Measurements from ENCODE around the gene ZC3H12D. TPM values are rescaled to one million over a fixed set of nuclear protein-coding genes. Genes with fewer than 3 reads are reported as not detected.

The ZC3H12D gene
- total and polyA plus RNA-seq, 2 donors (not counting 3 experiments of a cell fraction or from before 2014, with no cell fraction given) = 0.06 TPM; not detected in 1

DNA sequence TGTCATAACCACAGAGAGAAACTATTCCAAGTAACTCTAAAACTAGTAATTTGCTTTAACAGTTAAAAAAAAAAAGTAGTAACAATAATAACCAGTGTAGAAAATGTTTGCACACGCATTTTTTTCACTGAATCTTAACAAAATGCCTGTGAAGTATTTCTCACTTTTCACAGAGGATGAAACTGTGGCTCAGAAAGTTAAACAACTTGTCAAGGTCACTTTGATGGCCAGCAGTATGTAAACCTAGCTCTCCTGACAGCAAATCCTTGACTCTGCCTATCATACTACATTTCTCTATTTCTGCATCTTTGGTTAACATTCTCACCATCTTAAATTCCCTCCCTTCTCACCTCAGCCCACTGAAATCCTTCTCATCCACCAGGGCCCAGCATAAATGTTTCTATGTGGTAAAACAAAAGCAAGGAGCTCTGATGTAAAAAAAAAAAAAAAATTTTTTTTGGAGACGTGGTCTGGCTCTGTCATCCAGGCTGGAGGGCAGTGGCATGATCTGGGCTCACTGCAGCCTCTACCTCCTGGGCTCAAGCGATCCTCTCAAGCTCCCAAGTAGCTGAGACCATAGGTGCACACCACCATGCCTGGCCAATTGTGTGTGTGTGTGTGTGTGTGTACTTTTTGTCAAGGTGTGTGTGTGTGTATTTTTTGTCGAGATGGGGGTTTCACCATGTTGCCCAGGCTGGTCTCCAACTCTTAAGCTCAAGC is 26.1 kb upstream of the ZC3H12D start:
- CTCF ChIA-PET = interaction anchor here (0.8 to 3.2 kb wide), 3 partner anchors 367 to 482 kb away, joined by 3 to 9 read pairs (median 3); no protein-coding TSS in a partner anchor
- no peak for FAIRE-seq
- dilution Hi-C loops (cut with MboI; ENCODE audit: extremely low pct_ligation_motif_present, low sequenced_read_pairs) = no loop called here

DNA sequence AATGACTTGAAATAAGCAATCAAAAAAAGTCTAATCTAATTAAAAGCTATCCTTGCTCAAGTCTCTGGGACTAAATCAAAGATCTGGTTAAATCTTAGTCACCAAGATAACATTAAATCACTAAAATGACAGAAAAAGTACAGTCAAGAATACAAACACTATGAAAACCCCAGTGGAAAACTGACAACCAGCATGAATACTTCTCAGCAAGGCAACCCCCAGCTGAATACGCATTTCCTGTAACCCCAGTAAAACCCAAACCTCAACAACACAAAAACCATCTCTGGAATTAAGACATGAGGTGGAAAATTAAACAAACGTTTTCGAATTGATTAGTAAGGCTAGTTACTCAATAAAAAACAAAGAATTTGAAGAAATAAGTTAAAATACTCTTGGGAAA is 23.7 kb upstream of the ZC3H12D start:
- H3K4me3 ChIP-seq (replicated peaks in 1 of 3; ENCODE audit: insufficient read depth in 1 of 3, low read depth in 1 of 3, low read length in 3 of 3) = no peak overlapping the region
- H4K20me1 ChIP-seq (replicated peaks; ENCODE audit: control insufficient read depth, extremely low read depth, insufficient read depth, low read length) = no peaks in the 10 kb centered on the region
- no peak overlapping the region for H3K4me2 ChIP-seq (ENCODE audit: insufficient read depth, low read length)
- no peaks in the 10 kb centered on the region for H3K36me3 ChIP-seq (ENCODE audit: control insufficient read depth in 2 of 2, extremely low read depth in 1 of 2, insufficient read depth in 2 of 2, low read length in 2 of 2)
- no peaks in the 10 kb centered on the region for H3K27me3 ChIP-seq (ENCODE audit: control insufficient read depth in 2 of 2, insufficient read depth in 2 of 2, low read length in 2 of 2)
- DNase-seq (ENCODE audit: low read depth, low spot score) (no peak), FAIRE-seq (no peak)
- intact Hi-C loops (cut with micrococcal nuclease) = no loop called here
- no peak overlapping the region for H3K9ac ChIP-seq (replicated peaks; ENCODE audit: extremely low read depth, insufficient read depth, low read length)
- dilution Hi-C loops (cut with MboI; ENCODE audit: extremely low pct_ligation_motif_present, low sequenced_read_pairs) = no loop called here
- no peaks in the 10 kb centered on the region for H3K9me1 ChIP-seq (replicated peaks; ENCODE audit: control insufficient read depth, extremely low read depth, insufficient read depth, low read length)
- BruUV-seq (replicated peaks) = no TSS peak
- H3K27ac ChIP-seq (ENCODE audit: insufficient read depth, low read depth, low read length) = no peak overlapping the region
- ChIA-PET CTCF (interaction anchor here (0.9 to 3.2 kb wide), 3 partner anchors 9 to 480 kb away, joined by 3 to 9 read pairs (median 9); no protein-coding TSS in a partner anchor), POLR2A (no interaction called here)
- H3K9me3 ChIP-seq (replicated peaks; ENCODE audit: control insufficient read depth, insufficient read depth, low read length) = no peaks in the 10 kb centered on the region
- H2AFZ ChIP-seq (ENCODE audit: low read depth, low read length) = no peak overlapping the region
- TF ChIP-seq POLR2AphosphoS5 (IDR thresholded peaks at IDR 0.05; ENCODE audit: insufficient read depth, low read depth, low read length) = no peak
- TF ChIP-seq MYC (IDR thresholded peaks at IDR 0.05; ENCODE audit: low read depth, low read length) = no peak
- TF ChIP-seq, protein P1, sequence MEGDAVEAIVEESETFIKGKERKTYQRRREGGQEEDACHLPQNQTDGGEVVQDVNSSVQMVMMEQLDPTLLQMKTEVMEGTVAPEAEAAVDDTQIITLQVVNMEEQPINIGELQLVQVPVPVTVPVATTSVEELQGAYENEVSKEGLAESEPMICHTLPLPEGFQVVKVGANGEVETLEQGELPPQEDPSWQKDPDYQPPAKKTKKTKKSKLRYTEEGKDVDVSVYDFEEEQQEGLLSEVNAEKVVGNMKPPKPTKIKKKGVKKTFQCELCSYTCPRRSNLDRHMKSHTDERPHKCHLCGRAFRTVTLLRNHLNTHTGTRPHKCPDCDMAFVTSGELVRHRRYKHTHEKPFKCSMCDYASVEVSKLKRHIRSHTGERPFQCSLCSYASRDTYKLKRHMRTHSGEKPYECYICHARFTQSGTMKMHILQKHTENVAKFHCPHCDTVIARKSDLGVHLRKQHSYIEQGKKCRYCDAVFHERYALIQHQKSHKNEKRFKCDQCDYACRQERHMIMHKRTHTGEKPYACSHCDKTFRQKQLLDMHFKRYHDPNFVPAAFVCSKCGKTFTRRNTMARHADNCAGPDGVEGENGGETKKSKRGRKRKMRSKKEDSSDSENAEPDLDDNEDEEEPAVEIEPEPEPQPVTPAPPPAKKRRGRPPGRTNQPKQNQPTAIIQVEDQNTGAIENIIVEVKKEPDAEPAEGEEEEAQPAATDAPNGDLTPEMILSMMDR (IDR thresholded peaks at IDR 0.05; ENCODE audit: extremely low read depth in 1 of 2, insufficient read depth in 1 of 2, low read depth in 1 of 2, low read length in 2 of 2) = no peak
- TF ChIP-seq POLR2A (IDR thresholded peaks at IDR 0.05; ENCODE audit: low read depth, low read length) = no peak
- TF ChIP-seq, protein P2, sequence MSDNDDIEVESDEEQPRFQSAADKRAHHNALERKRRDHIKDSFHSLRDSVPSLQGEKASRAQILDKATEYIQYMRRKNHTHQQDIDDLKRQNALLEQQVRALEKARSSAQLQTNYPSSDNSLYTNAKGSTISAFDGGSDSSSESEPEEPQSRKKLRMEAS (IDR thresholded peaks at IDR 0.05; ENCODE audit: insufficient read depth, insufficient read length) = no peak
- no peak for TF ChIP-seq GATA2 (IDR thresholded peaks at IDR 0.05; ENCODE audit: insufficient read depth, insufficient read length, low read depth, low read length)
- no peak for TF ChIP-seq EZH2 (IDR thresholded peaks at IDR 0.05; ENCODE audit: borderline replicate concordance, low read depth, low read length, severe bottlenecking)
- no peak for TF ChIP-seq FOS (IDR thresholded peaks at IDR 0.05; ENCODE audit: borderline replicate concordance, insufficient read depth, low read length)
- TF ChIP-seq JUN (IDR thresholded peaks at IDR 0.05; ENCODE audit: borderline replicate concordance, insufficient read depth, insufficient read length, low read depth) = no peak
- no peaks in the 10 kb centered on the region for H3K4me1 ChIP-seq (ENCODE audit: control insufficient read depth, extremely low read depth, insufficient read depth, low read length)
- H3K79me2 ChIP-seq (ENCODE audit: control insufficient read depth, insufficient read depth, low read length) = no peaks in the 10 kb centered on the region

More for the DNA sequence above, 26.1 kb upstream of the ZC3H12D start:
- H3K4me1 ChIP-seq (ENCODE audit: control insufficient read depth, extremely low read depth, insufficient read depth, low read length) = no peaks in the 10 kb centered on the region
- no peak overlapping the region for H3K27ac ChIP-seq (ENCODE audit: insufficient read depth, low read depth, low read length)
- no peak overlapping the region for H2AFZ ChIP-seq (ENCODE audit: low read depth, low read length)
- H3K79me2 ChIP-seq (ENCODE audit: control insufficient read depth, insufficient read depth, low read length) = no peaks in the 10 kb centered on the region
- no peak for TF ChIP-seq POLR2A (IDR thresholded peaks at IDR 0.05; ENCODE audit: low read depth, low read length)
- no peak for TF ChIP-seq POLR2AphosphoS5 (IDR thresholded peaks at IDR 0.05; ENCODE audit: insufficient read depth, low read depth, low read length)
- no peak for TF ChIP-seq JUN (IDR thresholded peaks at IDR 0.05; ENCODE audit: borderline replicate concordance, insufficient read depth, insufficient read length, low read depth)
- intact Hi-C loops (cut with micrococcal nuclease) = no loop called here
- no peaks in the 10 kb centered on the region for H3K9me1 ChIP-seq (replicated peaks; ENCODE audit: control insufficient read depth, extremely low read depth, insufficient read depth, low read length)
- no peak overlapping the region for H3K4me3 ChIP-seq (replicated peaks in 1 of 3; ENCODE audit: insufficient read depth in 1 of 3, low read depth in 1 of 3, low read length in 3 of 3)
- no TSS peak for BruUV-seq (replicated peaks)
- no peak for DNase-seq (ENCODE audit: low read depth, low spot score)
- no peak overlapping the region for H3K9ac ChIP-seq (replicated peaks; ENCODE audit: extremely low read depth, insufficient read depth, low read length)
- H4K20me1 ChIP-seq (replicated peaks; ENCODE audit: control insufficient read depth, extremely low read depth, insufficient read depth, low read length) = no peaks in the 10 kb centered on the region
- H3K4me2 ChIP-seq (ENCODE audit: insufficient read depth, low read length) = no peak overlapping the region
- no peaks in the 10 kb centered on the region for H3K27me3 ChIP-seq (ENCODE audit: control insufficient read depth in 2 of 2, insufficient read depth in 2 of 2, low read length in 2 of 2)
- POLR2A ChIA-PET = no interaction called here
- no peaks in the 10 kb centered on the region for H3K9me3 ChIP-seq (replicated peaks; ENCODE audit: control insufficient read depth, insufficient read depth, low read length)
- H3K36me3 ChIP-seq (ENCODE audit: control insufficient read depth in 2 of 2, extremely low read depth in 1 of 2, insufficient read depth in 2 of 2, low read length in 2 of 2) = no peaks in the 10 kb centered on the region

Measured in endothelial cell of umbilical vein (primary cell).